Pancreas (tissue), 10 donors: ENCODE results near the gene NECAB2. TPM values are rescaled to one million over a fixed set of nuclear protein-coding genes. Genes with fewer than 3 reads are reported as not detected.
A peak's percentile ranks its signal among the peaks of the same experiment; 100 is the strongest.

Experiments
- ATAC-seq, 4 donors: fragments of 200-7000 bp; cut with Tn5 transposase; one replicate each; pipeline versions ENCODE4 v1.8.0 to v1.9.1; 2020; ENCODE audit warnings: mild to moderate bottlenecking in 4 of 4, moderate library complexity in 4 of 4
- DNase-seq, 6 donors: peaks; one replicate each; pipeline ENCODE4 v3.0.0-alpha.2; 2020
- FAIRE-seq: peaks from 2 replicates; lab custom pipeline; 2012; peaks lifted over from hg19 to GRCh38; lab: Jason Lieb, UNC
- H3K27ac ChIP-seq, 4 donors: fragments of 200-600 bp; sonication (generic); 1 replicate in 3 of 4; 2 replicates in 1 of 4; pipeline versions ENCODE4 v1.5.0 to v1.8.0; 2020
- H3K27me3 ChIP-seq, 4 donors: fragments of 200-600 bp; one replicate each; pipeline ENCODE4 v1.8.0; 2021
- H3K36me3 ChIP-seq, 3 donors: fragments of 200-600 bp; sonication (generic) in 1 of 3; one replicate each; pipeline versions ENCODE4 v1.5.0 to v1.8.0; 2020 to 2021
- H3K4me1 ChIP-seq, 3 donors: fragments of 200-600 bp; one replicate each; pipeline ENCODE4 v1.8.0; 2021
- H3K4me3 ChIP-seq, 4 donors: fragments of 200-600 bp; sonication (generic) in 2 of 4; one replicate each; pipeline versions ENCODE4 v1.5.0 to v1.8.0; 2020 to 2021
- H3K9me3 ChIP-seq, 4 donors: fragments of 200-600 bp; one replicate each; pipeline ENCODE4 v1.8.0; 2021
- CTCF ChIP-seq, 4 donors: fragments of 200-600 bp; sonication (generic) in 3 of 4; IDR thresholded peaks; one replicate each; pipeline versions ENCODE4 v1.5.0 to v1.8.0; 2021; ENCODE audit warnings: antibody characterized with exemption in 4 of 4
- WGBS, 2 donors: extraction: QIAGEN DNeasy Blood & Tissue Kit; methylation state at CpG; one replicate each; pipeline ENCODE4 v1.1.7; 2013; 5-methylcytosine and 5-hydroxymethylcytosine counted together
- intact Hi-C, 3 donors: fragments of 100-400 bp; cut with DNase I; formaldehyde crosslinking; loops; one replicate each; pipeline versions ENCODE4 v1.11.1 to v1.14.2; 2022
- polyA plus RNA-seq, 2 donors: library from polyadenylated mRNA; stranded (reverse); fragments of 200-250 nt; gene quantifications; one replicate each; pipeline ENCODE4 v1.2.3, GENCODE V29; 2013
- total RNA-seq, 6 donors: library from RNA; stranded (reverse); fragmentation: NEBNext Ultra II Directional in 4 of 6; extraction: Animal tissue kit (Norgen Biotek cat#: 25700) in 4 of 6; gene quantifications; one replicate each; pipeline versions ENCODE4 v1.2.1 to v1.2.4, GENCODE V29; 2021 to 2023
- donor health status: healthy with polysubstance abuse.
- donor health status: DM: no; HTN: no; CAD: no; lungs with moderate emphysema.
- donor health status: DM: no; HTN: no; CAD: no.
- donor health status: control.
- donor health status: control.
- donor health status: Bipolar disorder and iron deficiency.
- donor health status: DM: yes; HTN: yes; CAD: no.
- donor health status: DM: no; HTN: no; CAD: no.
- donor health status: DM: no; HTN: no; CAD: no.
- donor health status: DM: yes; HTN: yes; CAD: no.

Gene NECAB2
- total and polyA plus RNA-seq, 8 donors, result 0.37 to 23.8 (median 1.2) TPM

GRCh38 chr16:83961591-83961990 is 6.5 kb upstream of the NECAB2 start:
- intact Hi-C loops, result loop anchor here in 2 of 3 donors (10.0 kb wide), 2 partner anchors 83 to 213 kb away; partner anchors contain the start of gene SLC38A8 (in 1 of the 2)
- no peak for ATAC-seq
- WGBS, 2 donors, result 91 to 94% methylated on average over 5 of the region's 5 CpGs

GRCh38 chr16:83963277-83964119 is 4.5 kb upstream of the NECAB2 start:
- Histone ChIP-seq H3K27me3 (no peaks in the 10 kb centered on the region), H3K36me3 (peaks cover 0 to 31% (median 6%) of the 10 kb centered on the region in 3 donors), H3K4me3 (no peak overlapping the region), H3K27ac (no peak overlapping the region), H3K4me1 (no peaks in the 10 kb centered on the region), H3K9me3 (no peaks in the 10 kb centered on the region)
- FAIRE-seq, result no peak
- peak in 1 of 6 donors; percentile 41 for DNase-seq
- no peak for ATAC-seq
- intact Hi-C loops, result loop anchor here in 2 of 3 donors (10.0 kb wide), 2 partner anchors 81 to 211 kb away; partner anchors contain the start of gene SLC38A8 (in 1 of the 2)
- WGBS, 2 donors, result 82 to 89% methylated on average over 22 of the region's 22 CpGs
- TF ChIP-seq CTCF (IDR thresholded peaks at IDR 0.05), result no peak

More at GRCh38 chr16:83961591-83961990, 6.5 kb upstream of the NECAB2 start:
- no peak overlapping the region for H3K27ac ChIP-seq
- FAIRE-seq, result no peak
- no peak overlapping the region for H3K4me3 ChIP-seq
- DNase-seq, result peak in 1 of 6 donors; percentile 32
- H3K27me3 ChIP-seq, result no peaks in the 10 kb centered on the region
- no peak for TF ChIP-seq CTCF (IDR thresholded peaks at IDR 0.05)
- no peaks in the 10 kb centered on the region for H3K4me1 ChIP-seq
- peaks cover 0 to 31% (median 6%) of the 10 kb centered on the region in 3 donors for H3K36me3 ChIP-seq
- no peaks in the 10 kb centered on the region for H3K9me3 ChIP-seq

- H3K36me3 ChIP-seq, result peaks cover 0 to 23% (median 0%) of the 10 kb centered on the region in 3 donors
These were observed 3.2 kb upstream of the NECAB2 start for GRCh38 chr16:83964684-83965443.

More at GRCh38 chr16:83964684-83965443, 3.2 kb upstream of the NECAB2 start:
- Histone ChIP-seq H3K27me3 (no peaks in the 10 kb centered on the region), H3K9me3 (no peaks in the 10 kb centered on the region), H3K4me3 (no peak overlapping the region), H3K4me1 (no peaks in the 10 kb centered on the region), H3K27ac (no peak overlapping the region)
- peak in 1 of 6 donors; percentile 65 for DNase-seq
- no peak for ATAC-seq
- no peak for FAIRE-seq
- intact Hi-C loops, result loop anchor here in 2 of 3 donors (5.0 to 10.0 kb wide), 3 partner anchors 80 to 210 kb away; partner anchors contain the start of gene SLC38A8 (in 1 of the 2)
- no peak for TF ChIP-seq CTCF (IDR thresholded peaks at IDR 0.05)
- WGBS, 2 donors, result 92 to 93% methylated on average over 26 of the region's 26 CpGs
